Measurements from ENCODE around the gene MKX.

DNA sequence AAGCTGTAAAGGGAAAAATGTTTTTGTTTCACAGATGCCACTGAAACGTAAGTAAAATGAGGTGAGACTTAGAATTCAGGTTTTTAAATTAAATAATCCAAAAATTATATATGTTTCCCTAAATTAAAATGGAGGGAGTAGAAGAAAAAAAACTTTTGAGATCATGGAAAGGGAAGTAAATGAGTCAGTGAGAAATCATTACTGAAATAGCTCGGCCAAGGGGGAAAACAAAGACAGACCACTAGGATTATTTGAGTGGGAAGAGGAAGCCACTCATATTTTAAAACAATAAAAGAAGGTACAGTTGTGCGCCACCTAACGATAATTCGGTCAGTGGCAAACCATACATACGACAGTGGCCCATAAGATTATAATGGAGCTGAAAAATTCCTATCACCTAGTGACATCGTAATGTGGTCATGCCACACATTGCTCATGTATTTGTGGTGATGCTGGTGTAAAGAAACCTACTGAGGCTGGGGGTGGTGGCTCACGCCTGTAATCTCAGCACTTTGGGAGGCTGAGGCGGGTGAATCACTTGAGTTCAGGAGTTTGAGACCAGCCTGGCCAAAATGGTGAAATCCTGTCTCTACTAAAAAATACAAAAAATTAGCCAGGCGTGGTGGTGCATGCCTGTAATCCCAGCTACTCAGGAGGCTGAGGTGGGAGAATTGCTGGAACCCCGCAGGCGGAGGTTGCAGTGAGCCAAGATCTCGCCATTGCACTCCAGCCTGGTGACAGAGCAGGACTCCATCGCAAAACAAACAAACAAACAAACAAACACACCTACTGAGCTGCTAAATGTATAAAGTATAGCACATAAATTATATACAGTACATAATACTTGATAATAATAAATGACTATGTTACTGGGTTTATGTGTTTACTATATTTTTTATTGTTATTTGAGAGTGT is 64.7 kb downstream of the MKX start:
- TF ChIP-seq, protein P1, sequence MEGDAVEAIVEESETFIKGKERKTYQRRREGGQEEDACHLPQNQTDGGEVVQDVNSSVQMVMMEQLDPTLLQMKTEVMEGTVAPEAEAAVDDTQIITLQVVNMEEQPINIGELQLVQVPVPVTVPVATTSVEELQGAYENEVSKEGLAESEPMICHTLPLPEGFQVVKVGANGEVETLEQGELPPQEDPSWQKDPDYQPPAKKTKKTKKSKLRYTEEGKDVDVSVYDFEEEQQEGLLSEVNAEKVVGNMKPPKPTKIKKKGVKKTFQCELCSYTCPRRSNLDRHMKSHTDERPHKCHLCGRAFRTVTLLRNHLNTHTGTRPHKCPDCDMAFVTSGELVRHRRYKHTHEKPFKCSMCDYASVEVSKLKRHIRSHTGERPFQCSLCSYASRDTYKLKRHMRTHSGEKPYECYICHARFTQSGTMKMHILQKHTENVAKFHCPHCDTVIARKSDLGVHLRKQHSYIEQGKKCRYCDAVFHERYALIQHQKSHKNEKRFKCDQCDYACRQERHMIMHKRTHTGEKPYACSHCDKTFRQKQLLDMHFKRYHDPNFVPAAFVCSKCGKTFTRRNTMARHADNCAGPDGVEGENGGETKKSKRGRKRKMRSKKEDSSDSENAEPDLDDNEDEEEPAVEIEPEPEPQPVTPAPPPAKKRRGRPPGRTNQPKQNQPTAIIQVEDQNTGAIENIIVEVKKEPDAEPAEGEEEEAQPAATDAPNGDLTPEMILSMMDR (IDR thresholded peaks at IDR 0.05 in 4 of 5, conservative IDR thresholded peaks at IDR 0.05 in 1 of 5) = no peak
- TF ChIP-seq POLR2A (IDR thresholded peaks at IDR 0.05) = no peak
